ENCODE measurements around the gene PUS10.

DNA sequence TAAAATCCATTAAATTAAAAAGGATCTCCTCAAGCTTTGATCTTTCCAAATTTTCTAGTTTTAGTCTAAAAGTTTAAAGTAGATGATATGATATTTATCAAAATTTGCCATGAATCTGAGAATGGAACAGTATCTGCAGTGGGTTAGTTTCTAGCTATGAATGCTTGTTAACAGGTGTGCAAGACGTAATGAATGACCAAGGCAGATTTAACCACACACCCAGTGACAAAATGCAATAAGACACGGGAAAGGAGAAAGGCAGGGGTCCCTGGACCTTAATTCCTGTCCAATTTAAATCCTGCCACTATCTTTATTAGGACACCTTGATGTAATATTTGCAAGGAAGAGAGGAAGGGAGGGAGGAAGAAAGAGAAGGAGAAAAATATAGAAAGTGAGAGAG lies 31.0 kb downstream of the PUS10 start:
- TF ChIP-seq RARB (CRISPR knock-in tag; IDR thresholded peaks at IDR 0.05), result no peak
- TF ChIP-seq, protein P1, sequence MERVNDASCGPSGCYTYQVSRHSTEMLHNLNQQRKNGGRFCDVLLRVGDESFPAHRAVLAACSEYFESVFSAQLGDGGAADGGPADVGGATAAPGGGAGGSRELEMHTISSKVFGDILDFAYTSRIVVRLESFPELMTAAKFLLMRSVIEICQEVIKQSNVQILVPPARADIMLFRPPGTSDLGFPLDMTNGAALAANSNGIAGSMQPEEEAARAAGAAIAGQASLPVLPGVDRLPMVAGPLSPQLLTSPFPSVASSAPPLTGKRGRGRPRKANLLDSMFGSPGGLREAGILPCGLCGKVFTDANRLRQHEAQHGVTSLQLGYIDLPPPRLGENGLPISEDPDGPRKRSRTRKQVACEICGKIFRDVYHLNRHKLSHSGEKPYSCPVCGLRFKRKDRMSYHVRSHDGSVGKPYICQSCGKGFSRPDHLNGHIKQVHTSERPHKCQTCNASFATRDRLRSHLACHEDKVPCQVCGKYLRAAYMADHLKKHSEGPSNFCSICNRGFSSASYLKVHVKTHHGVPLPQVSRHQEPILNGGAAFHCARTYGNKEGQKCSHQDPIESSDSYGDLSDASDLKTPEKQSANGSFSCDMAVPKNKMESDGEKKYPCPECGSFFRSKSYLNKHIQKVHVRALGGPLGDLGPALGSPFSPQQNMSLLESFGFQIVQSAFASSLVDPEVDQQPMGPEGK (CRISPR knock-in tag; IDR thresholded peaks at IDR 0.05; ENCODE audit: borderline replicate concordance), result no peak
- no peak for TF ChIP-seq ZFP30 (CRISPR knock-in tag; IDR thresholded peaks at IDR 0.05)
- no peak for TF ChIP-seq ARNTL (CRISPR knock-in tag; IDR thresholded peaks at IDR 0.05; ENCODE audit: borderline replicate concordance, low read depth)
- TF ChIP-seq, protein P2, sequence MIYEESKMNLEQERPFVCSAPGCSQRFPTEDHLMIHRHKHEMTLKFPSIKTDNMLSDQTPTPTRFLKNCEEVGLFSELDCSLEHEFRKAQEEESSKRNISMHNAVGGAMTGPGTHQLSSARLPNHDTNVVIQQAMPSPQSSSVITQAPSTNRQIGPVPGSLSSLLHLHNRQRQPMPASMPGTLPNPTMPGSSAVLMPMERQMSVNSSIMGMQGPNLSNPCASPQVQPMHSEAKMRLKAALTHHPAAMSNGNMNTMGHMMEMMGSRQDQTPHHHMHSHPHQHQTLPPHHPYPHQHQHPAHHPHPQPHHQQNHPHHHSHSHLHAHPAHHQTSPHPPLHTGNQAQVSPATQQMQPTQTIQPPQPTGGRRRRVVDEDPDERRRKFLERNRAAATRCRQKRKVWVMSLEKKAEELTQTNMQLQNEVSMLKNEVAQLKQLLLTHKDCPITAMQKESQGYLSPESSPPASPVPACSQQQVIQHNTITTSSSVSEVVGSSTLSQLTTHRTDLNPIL (CRISPR knock-in tag; IDR thresholded peaks at IDR 0.05; ENCODE audit: low read depth), result no peak
- TF ChIP-seq, protein P3, sequence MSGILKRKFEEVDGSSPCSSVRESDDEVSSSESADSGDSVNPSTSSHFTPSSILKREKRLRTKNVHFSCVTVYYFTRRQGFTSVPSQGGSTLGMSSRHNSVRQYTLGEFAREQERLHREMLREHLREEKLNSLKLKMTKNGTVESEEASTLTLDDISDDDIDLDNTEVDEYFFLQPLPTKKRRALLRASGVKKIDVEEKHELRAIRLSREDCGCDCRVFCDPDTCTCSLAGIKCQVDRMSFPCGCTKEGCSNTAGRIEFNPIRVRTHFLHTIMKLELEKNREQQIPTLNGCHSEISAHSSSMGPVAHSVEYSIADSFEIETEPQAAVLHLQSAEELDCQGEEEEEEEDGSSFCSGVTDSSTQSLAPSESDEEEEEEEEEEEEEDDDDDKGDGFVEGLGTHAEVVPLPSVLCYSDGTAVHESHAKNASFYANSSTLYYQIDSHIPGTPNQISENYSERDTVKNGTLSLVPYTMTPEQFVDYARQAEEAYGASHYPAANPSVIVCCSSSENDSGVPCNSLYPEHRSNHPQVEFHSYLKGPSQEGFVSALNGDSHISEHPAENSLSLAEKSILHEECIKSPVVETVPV (CRISPR knock-in tag; IDR thresholded peaks at IDR 0.05), result no peak
- no peak for TF ChIP-seq ISL1 (CRISPR knock-in tag; IDR thresholded peaks at IDR 0.05)
- no peak for TF ChIP-seq OSR1 (CRISPR knock-in tag; IDR thresholded peaks at IDR 0.05)
- TF ChIP-seq SNAI2 (CRISPR knock-in tag; IDR thresholded peaks at IDR 0.05), result no peak
- no peak for TF ChIP-seq ZC3H10 (CRISPR knock-in tag; IDR thresholded peaks at IDR 0.05)
- no peak for TF ChIP-seq GLIS3 (CRISPR knock-in tag; IDR thresholded peaks at IDR 0.05)
- no peak for TF ChIP-seq ESRRG (CRISPR knock-in tag; IDR thresholded peaks at IDR 0.05)
- no peak for TF ChIP-seq BACH2 (CRISPR knock-in tag; IDR thresholded peaks at IDR 0.05; ENCODE audit: borderline replicate concordance)
- TF ChIP-seq ZFP3 (CRISPR knock-in tag; IDR thresholded peaks at IDR 0.05), result no peak
